KBM-7 (cell line): ENCODE results near the gene ADARB2.
"Not testable (repeated sequence)": the region's sequence is repeated elsewhere in the genome, so short reads cannot be mapped to it uniquely, and the experiment has no call there.

ENCODE experiments used
- DNase-seq: peaks from one replicate; pipeline ENCODE4 v3.0.0-alpha.2; 2015
- in situ Hi-C: fragments of 300-500 bp; cut with MboI; formaldehyde crosslinking; loops from 2 replicates; pipeline ENCODE4 v1.14.3; 2020; ENCODE audit warnings: low sequenced_read_pairs, low pct_unique_long_range_greater_than_20kb, mixed read lengths

Gene ADARB2

GRCh38 chr10:1365540-1366321, 371.6 kb downstream of the ADARB2 start:
- in situ Hi-C loops, result no loop called here
- DNase-seq, result no peak

- DNase-seq, result no peak
- in situ Hi-C loops, result no loop called here
Measured at GRCh38 chr10:1364151-1364910, 373.0 kb downstream of the ADARB2 start.

GRCh38 chr10:1363446-1364121, 373.7 kb downstream of the ADARB2 start:
- in situ Hi-C loops, result no loop called here
- DNase-seq, result no peak

DNA sequence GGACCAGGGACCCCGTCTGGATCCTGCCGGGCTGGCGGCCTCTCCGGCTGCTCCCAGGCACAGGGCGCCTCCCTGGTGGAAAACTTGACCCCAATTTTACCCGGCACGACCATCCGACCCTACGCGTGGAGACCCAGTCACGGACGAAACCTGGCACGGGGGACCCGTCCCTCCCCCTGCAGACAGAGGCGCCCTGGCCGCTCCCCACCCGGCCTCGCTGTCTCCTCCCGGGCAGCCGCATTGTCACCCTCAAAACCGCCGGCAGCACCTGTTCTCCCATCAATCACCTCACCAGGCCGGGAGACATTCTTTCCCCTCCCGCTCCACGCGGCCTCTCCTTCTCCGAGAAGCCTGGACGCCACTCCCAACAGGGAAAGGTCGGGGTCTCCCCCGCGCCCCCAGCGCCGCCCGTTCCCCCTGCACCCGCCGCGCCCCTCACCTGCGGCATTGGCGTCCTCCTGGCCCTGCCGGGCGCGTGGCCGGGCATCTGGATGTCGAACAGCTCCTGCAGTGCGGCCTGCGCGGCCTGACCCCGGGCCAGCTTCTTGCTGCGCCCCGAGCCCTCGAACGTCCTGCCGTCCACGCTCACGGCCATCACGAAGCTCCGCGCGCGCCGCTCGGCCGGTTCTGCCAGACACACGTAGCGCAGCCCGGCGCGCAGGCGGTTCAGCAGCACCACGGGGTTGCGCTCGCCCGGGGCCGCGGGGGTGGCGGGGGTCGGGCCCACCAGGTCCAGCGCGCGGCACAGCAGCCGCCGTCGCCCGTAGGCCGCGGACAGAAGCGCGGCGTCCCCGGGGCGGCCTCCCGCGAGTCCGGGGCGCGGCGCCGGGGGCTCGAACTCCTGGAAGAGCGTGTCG, 374.5 kb downstream of the ADARB2 start:
- in situ Hi-C loops, result no loop called here
- no peak for DNase-seq

GRCh38 chr10:1361411-1362105, 375.8 kb downstream of the ADARB2 start:
- DNase-seq, result no peak
- in situ Hi-C loops, result no loop called here

DNA sequence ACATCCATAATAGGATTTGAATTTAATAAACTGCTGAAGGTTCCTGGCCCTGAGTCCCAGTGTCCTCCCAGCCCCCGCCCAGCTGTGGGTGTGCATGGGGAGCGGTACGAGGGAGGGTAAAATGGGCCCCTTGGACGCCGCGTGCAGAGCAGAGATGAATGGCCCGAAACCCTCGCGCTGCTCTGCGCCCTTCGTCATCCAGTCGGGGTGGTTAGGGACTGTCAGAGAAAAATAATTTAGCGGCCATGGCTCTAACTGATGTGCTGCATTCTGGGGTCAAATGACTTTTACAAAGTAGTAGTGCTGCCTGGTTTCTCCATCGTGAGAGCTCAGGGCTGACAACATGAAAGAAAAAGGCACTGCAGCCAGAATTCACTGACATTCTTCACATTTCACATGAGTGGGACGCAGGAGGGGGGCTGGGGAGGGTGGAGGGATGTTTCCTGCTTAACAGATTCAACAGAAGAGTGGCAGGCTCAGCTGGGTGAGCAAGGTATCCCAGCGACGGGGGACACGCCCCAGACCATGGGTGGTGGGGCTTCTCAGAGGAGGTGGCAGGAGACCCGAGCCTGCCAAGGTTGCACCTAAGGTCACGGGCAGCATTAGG, 376.7 kb downstream of the ADARB2 start:
- DNase-seq, result no peak
- in situ Hi-C loops, result no loop called here

DNA sequence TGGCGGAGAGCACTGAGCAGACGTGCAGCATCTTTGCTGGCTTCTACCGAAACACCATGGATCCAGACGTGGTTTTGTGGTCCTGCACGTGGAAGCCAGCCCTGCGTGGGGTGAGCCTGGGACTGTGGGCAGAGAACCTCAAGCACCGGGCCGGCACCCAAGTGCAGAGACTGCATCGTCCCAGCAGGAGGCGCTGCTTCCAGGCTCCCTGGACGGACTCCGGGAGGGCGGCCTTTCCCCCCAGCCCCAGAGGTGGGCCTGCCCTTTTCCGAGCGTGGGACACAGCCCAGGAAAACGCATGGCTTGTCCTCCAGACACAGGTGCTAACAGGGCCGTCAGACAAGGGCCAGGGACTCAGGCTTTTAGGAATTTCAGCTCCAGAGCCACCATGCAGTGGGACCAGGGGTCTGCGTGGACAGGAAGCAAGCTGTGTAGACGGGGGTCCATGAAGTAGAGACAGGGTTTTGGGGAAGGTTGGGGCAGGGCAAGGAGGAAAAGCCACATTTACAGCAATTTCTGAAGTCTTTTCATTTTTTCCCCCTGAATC, 377.2 kb downstream of the ADARB2 start:
- DNase-seq, result no peak
- in situ Hi-C loops, result no loop called here

DNA sequence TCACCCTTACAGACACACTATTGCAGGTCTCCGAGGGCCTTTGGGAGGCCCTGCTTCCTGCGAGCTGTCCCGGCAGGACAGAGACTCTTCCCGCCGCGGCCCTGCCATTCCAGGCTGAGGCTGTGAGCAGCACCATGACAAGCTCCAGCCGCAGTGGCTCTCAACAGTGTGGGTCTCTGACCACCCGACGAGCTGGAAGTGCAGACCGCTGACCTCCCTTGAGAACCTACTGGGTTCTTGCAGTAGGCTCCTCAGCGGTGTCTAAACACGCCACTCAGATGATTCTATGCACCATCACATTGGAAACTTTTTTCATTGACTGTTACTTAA, 377.7 kb downstream of the ADARB2 start:
- DNase-seq, result no peak
- in situ Hi-C loops, result no loop called here

DNA sequence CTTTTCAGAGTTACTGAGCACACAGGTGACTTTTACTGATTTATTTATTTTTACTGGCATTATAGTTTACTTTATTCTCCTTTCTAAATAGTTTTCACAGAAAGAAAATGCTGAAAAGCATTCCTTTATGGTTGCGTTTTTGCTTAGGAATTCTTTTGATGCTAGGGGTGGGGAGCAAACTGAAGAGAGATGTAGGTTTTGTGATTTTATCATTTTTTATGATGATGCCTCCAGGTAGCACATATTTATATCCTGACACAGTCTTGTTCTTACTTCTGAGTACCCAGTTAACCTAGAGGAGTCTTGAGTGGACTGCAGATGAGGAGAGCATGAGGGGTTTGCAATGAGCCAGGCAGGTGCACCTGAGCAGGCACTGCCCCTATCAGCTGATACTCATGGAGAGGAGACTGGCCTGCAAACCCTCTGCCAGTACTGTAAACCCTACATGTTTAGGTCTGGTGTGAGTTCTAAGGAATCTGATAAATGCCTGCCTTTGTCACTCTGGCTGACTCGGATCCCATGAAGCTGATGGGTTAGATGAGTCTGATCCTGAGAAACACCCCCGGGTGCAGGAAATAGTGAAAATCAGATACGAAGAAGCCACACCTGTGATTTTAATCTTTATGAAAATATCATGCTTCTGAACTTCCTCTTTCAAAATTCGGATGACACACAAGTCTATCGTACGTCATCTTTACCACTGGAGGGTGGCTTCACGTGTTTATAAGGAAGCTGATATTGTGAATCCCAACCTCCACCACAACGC, 378.3 kb downstream of the ADARB2 start:
- in situ Hi-C loops, result no loop called here
- DNase-seq, result peak; percentile 14

- no peak for DNase-seq
- in situ Hi-C loops, result no loop called here
Measured at GRCh38 chr10:1358147-1358546, 379.2 kb downstream of the ADARB2 start.

DNA sequence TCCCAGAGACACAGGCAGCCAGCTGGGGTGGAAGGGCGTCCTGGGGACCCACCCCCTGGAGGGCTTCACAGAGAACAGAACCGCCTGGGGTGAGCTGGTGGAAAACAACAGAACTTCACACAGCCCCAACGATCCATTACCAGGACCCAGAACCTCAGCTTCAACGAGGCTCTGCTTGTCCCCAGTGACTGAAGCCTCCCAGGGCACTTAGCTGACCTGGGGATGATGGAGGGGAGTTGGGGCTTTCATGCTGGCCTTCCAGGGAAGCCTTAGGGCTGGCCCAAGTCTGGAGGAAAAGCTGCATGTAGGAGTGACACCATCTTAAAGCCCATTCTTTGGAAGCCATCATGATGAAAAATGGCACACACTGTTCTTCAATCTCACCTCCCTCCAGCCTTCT, 381.0 kb downstream of the ADARB2 start:
- in situ Hi-C loops, result no loop called here
- no peak for DNase-seq

GRCh38 chr10:1354809-1355710, 382.3 kb downstream of the ADARB2 start:
- in situ Hi-C loops, result no loop called here
- no peak for DNase-seq

- DNase-seq, in situ Hi-C loops: not testable (repeated sequence)
Measured at GRCh38 chr10:1352296-1352695, 385.0 kb downstream of the ADARB2 start.

DNA sequence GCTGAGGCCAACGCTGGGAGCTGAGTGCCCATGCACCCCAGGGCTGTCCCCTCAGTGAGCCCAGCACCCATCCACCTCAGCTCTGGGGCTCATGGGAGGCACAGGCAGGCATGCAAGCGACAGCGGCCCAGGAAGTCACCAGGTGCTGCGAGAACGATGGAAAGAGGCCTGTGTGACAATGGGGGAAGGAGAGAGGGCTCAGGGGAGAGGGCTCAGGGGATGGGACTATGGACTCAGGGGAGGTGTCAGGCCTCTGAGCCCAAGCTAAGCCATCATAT, 388.6 kb downstream of the ADARB2 start:
- no peak for DNase-seq
- in situ Hi-C loops, result no loop called here

DNA sequence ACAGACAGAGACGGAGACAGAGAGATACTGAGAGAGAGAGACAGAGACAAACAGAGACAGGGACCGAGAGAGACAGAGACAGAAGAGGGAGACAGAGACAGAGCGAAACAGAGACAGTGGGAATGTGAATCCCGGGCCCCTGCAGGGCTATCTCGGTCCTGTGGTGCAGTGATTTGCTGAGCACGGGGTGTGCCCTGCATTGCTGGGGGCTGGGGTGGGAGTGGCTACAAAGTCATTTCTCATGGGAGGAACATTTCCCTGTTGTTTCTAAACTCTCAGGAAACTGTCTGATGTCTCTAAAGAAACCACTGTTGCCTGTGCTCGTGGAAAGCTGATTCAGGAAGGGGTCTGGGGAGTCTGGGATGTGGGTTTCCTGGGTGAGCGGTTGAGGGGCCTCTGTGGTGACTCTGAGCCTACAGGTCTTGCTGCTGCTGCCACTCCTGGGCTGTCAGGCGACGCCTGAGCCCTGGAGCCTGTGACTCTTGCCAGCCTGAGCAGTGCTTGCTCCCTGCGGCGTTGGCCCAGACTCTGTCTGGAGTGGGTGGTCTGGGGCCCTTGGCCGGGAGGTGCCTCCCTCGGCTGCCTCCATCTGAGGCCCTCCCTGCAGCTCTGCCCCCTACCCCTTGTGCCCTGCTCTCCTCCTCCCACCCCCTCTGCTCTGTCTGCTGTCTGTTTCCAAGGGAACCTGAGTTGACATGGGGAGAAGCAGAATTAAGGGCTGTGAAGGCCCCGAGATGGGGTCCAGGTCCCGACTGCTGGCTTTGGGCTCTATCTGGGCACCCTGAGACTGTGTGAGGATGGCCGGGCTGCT, 389.2 kb downstream of the ADARB2 start:
- DNase-seq, result no peak
- in situ Hi-C loops, result no loop called here

DNA sequence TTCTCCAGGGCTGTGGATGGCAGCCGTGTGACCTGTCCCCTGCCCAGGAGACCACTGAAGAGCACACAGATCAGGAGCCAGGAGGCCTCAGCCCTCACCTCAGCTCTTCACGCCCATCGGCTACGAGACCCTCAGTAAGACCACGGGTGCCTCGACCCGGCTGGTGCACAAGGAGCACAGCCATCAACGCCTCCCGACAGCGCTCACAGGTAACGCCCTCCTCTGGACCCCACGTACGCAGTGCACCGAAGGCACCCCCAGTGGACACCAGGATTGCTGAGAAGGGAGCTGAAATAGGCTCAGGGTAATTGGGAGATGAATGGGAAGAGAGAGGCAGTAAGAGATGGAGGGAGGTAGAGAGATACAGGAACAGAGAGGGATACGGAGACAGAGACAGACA, 389.8 kb downstream of the ADARB2 start:
- in situ Hi-C loops, result no loop called here
- DNase-seq, result no peak
